Mesothelial cell of epicardium (in vitro differentiated cells): Measurements from ENCODE around the gene GLE1. TPM values are rescaled to one million over a fixed set of nuclear protein-coding genes. Genes with fewer than 3 reads are reported as not detected.

Source experiments
- DNase-seq, 2 experiments: peaks; one replicate each; pipeline ENCODE4 v3.0.0; 2021; ENCODE audit warnings: low spot score in 2 of 2; ENCODE audit not compliant: unreplicated experiment in 2 of 2
- H3K27ac Mint-ChIP-seq: 2 replicates; pipeline ENCODE4 v1.8.0; 2021; ENCODE audit warnings: mixed read lengths
- H3K27me3 Mint-ChIP-seq: 2 replicates; pipeline ENCODE4 v1.8.0; 2021; ENCODE audit warnings: low read depth, mixed read lengths
- H3K36me3 Mint-ChIP-seq: 2 replicates; pipeline ENCODE4 v1.8.0; 2021; ENCODE audit warnings: mixed read lengths
- H3K4me1 Mint-ChIP-seq: 2 replicates; pipeline ENCODE4 v1.8.0; 2021; ENCODE audit warnings: mixed read lengths
- H3K4me3 Mint-ChIP-seq: 2 replicates; pipeline ENCODE4 v1.8.0; 2021; ENCODE audit warnings: mild to moderate bottlenecking, moderate library complexity, mixed read lengths
- H3K9me3 Mint-ChIP-seq: 2 replicates; pipeline ENCODE4 v1.8.0; 2021; ENCODE audit warnings: mixed read lengths
- total RNA-seq: library from RNA; stranded (reverse); gene quantifications from 3 replicates; pipeline ENCODE4 v1.2.1, GENCODE V29; 2021
- TF ChIP-seq, protein P1 (sequence below): fragments of 200-600 bp; sonication (generic); IDR thresholded peaks from one replicate; pipeline ENCODE4 v1.5.0; 2021; ENCODE audit warnings: antibody characterized with exemption; ENCODE audit not compliant: unreplicated experiment

Gene GLE1
- total RNA-seq, 1 donor from 2014 or later, result 15.6 TPM

DNA sequence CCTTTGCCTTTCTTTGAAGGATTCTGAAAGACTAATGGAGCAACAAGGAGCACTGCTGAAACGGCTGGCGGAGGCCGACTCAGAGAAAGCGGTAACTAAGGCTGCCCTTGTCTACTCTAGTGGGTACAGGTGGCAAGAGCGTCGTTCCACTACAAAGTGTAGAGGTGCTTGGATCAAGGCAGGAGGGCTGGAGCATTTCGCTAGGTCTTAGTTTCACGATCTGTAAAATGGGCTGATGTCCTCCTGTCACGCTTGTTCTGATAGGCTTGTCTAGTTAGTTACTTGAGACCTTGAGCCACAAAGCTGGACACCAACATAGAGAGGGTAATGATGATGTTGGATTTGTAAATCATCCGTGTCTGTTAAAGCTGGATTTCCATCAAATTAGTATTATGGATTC, 23.0 kb upstream of the GLE1 start:
- Mint-ChIP-seq H3K27me3 (no peaks in the 10 kb centered on the region), H3K27ac (no peak overlapping the region), H3K4me1 (no peaks in the 10 kb centered on the region), H3K36me3 (peaks cover 34% of the 10 kb centered on the region), H3K9me3 (no peaks in the 10 kb centered on the region), H3K4me3 (no peak overlapping the region)
- no peak for DNase-seq
- TF ChIP-seq, protein P1, sequence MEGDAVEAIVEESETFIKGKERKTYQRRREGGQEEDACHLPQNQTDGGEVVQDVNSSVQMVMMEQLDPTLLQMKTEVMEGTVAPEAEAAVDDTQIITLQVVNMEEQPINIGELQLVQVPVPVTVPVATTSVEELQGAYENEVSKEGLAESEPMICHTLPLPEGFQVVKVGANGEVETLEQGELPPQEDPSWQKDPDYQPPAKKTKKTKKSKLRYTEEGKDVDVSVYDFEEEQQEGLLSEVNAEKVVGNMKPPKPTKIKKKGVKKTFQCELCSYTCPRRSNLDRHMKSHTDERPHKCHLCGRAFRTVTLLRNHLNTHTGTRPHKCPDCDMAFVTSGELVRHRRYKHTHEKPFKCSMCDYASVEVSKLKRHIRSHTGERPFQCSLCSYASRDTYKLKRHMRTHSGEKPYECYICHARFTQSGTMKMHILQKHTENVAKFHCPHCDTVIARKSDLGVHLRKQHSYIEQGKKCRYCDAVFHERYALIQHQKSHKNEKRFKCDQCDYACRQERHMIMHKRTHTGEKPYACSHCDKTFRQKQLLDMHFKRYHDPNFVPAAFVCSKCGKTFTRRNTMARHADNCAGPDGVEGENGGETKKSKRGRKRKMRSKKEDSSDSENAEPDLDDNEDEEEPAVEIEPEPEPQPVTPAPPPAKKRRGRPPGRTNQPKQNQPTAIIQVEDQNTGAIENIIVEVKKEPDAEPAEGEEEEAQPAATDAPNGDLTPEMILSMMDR, result no peak

DNA sequence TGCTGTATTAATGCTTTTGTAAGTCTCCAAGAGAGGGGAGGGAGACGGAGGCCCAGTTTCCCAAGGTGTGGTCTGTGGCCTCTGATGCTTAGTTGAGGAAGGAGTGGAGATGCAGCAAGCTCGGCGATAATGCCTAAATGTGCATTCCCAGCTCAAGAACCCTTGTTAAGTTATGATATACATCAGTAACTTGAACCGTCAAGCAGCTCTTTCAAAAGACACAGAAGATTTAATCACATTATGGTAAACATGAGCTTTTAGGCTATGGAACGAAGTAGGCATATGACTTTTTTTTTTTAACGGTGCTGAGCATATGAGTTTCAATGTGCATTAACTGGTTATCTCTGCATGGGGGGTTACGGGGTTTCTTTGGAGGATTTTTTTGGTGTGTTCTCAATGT, 22.3 kb upstream of the GLE1 start:
- Mint-ChIP-seq H3K36me3 (peaks cover 38% of the 10 kb centered on the region), H3K9me3 (no peaks in the 10 kb centered on the region), H3K27me3 (no peaks in the 10 kb centered on the region), H3K4me1 (no peaks in the 10 kb centered on the region), H3K27ac (no peak overlapping the region), H3K4me3 (no peak overlapping the region)
- TF ChIP-seq, protein P1, result no peak
- no peak for DNase-seq

DNA sequence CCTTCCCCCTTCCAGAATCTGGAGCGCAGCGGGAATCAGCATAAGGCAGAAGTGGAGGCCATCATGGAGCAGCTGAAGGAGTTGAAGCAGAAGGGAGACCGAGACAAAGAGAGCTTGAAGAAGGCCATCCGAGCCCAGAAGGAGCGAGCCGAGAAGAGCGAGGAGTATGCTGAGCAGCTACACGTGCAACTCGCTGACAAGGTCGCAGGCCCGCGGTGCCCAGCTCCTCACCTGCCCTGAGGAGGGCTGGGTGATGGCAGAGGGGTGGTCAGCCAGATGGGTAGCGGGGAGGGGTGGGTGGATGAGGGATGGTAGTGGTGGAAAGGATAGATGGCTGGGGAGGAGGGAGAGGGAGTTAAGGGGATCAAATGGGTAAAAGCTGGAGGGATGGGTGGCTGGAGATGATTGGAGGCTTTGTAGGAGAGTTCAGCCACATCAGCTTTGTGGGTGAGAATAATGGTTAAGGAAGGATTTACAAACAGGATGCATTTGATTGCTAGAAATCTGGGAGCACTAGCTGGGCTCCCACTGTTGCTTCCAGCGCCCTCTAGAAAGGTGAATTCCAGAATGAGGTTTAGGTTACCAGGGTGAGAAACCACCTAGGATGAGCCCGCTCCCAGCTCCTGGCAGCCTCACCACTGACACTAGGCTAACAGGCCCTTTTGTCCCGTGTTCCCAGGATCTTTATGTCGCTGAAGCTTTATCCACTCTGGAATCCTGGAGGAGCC, 19.7 kb upstream of the GLE1 start:
- no peak overlapping the region for H3K4me3 Mint-ChIP-seq
- H3K4me1 Mint-ChIP-seq, result no peaks in the 10 kb centered on the region
- H3K36me3 Mint-ChIP-seq, result peaks cover 44% of the 10 kb centered on the region
- no peak for DNase-seq
- H3K9me3 Mint-ChIP-seq, result no peaks in the 10 kb centered on the region
- no peaks in the 10 kb centered on the region for H3K27me3 Mint-ChIP-seq
- H3K27ac Mint-ChIP-seq, result no peak overlapping the region
- TF ChIP-seq, protein P1, result no peak

DNA sequence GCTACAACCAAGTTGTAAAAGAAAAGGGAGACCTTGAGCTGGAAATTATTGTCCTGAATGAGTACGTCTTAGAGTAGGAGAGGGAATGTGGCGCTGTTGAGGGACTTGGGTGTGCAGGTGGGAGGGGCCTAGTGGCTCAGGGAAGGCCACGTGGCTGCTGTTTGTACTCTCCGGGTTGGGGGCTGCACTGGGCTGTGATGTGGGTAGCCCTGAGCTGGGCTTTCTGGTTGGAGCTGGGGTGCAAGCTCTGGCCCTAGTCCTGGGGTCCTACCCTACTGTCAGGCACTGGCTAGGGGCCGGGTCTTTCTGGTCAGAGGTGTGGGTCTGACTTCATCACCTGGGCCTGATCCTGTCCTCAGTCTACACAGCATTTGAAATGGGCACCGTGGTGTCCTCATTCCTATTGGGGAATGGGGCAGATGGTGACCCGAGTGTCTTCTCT, 19.1 kb upstream of the GLE1 start:
- Mint-ChIP-seq H3K27ac (no peak overlapping the region), H3K4me1 (no peaks in the 10 kb centered on the region), H3K4me3 (no peak overlapping the region), H3K9me3 (no peaks in the 10 kb centered on the region), H3K27me3 (no peaks in the 10 kb centered on the region), H3K36me3 (peaks cover 45% of the 10 kb centered on the region)
- TF ChIP-seq, protein P1, result no peak
- DNase-seq, result no peak

DNA sequence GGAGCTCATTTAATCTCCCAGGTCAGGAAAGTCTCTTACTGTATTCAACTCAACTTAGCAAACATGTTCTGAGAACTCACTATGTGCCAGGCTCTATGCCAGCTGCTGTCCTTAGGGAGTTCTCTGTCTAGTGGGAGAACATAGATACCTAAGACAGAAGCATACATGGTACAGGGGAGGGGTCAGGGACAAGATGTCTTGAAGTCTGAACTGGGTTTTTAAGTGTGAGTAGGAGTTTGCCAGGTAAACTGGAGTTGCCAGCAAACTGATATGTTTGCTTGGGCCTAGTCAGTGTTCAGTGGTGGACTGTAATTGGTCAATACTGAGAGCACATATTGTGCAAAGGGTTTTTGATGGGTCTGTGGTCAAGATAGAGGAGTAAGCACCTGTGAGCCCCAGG, 18.3 kb upstream of the GLE1 start:
- TF ChIP-seq, protein P1, result no peak
- no peak for DNase-seq
- Mint-ChIP-seq H3K27ac (no peak overlapping the region), H3K4me1 (no peaks in the 10 kb centered on the region), H3K9me3 (no peaks in the 10 kb centered on the region), H3K27me3 (no peaks in the 10 kb centered on the region), H3K36me3 (peaks cover 44% of the 10 kb centered on the region), H3K4me3 (no peak overlapping the region)

DNA sequence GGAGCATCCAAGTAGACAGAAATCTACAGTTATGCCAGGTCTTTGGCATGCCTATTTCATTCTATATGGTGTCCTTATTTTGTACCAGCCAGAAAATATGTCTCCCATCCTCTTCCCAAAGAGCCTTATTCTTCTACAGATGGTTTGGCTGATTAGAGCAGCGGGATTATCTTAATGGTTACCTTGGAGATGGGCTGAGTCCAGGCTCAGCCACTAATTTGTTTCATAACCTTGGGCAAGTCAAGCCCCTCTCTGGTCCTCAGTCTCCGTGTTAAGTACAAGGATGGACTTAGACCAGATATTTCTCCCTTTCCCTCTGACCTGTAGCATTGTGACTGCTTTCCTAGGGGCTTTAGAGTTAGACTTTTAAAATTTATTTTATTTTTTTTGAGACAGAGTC, 11.1 kb upstream of the GLE1 start:
- TF ChIP-seq, protein P1, result no peak
- no peak for DNase-seq
- Mint-ChIP-seq H3K9me3 (no peaks in the 10 kb centered on the region), H3K4me1 (no peaks in the 10 kb centered on the region), H3K27me3 (no peaks in the 10 kb centered on the region), H3K36me3 (peaks cover 21% of the 10 kb centered on the region), H3K27ac (no peak overlapping the region), H3K4me3 (no peak overlapping the region)
